Colon (tissue), 2 donors: ENCODE data around the gene MPV17.
"Not testable (repeated sequence)": the region's sequence is repeated elsewhere in the genome, so short reads cannot be mapped to it uniquely, and the experiment has no call there.

Experiments used
- FAIRE-seq: peaks from 2 replicates; lab custom pipeline; 2012; peaks lifted over from hg19 to GRCh38; lab: Jason Lieb, UNC
- donor health status: control.
- donor health status: control.

MPV17 gene

GRCh38 chr2:27322766-27323595 is at the start of gene MPV17:
Gene MPV17, minus strand, starts transcription at chr2:27323097. Its CDS starts 580 bp downstream, at chr2:27322517.
- no peak for FAIRE-seq

- no peak for FAIRE-seq
Measured at GRCh38 chr2:27370816-27371620, 48.1 kb upstream of the MPV17 start.

- peak; percentile 33 for FAIRE-seq
Measured at GRCh38 chr2:27370026-27370815, 47.3 kb upstream of the MPV17 start, which contains the start of the genes EIF2B4 and SNX17. Gene EIF2B4, minus strand, starts transcription at chr2:27370338. Its CDS starts 24 bp downstream, at chr2:27370314. Gene SNX17, plus strand, starts transcription at chr2:27370616. Its CDS starts 128 bp downstream, at chr2:27370744.

- FAIRE-seq: no peak
Measured at GRCh38 chr2:27369471-27370025, 46.7 kb upstream of the MPV17 start.

- no peak for FAIRE-seq
Measured at GRCh38 chr2:27363933-27364332, 41.0 kb upstream of the MPV17 start.

GRCh38 chr2:27362678-27363420 is 40.0 kb upstream of the MPV17 start:
- no peak for FAIRE-seq

GRCh38 chr2:27356382-27357181 is 33.7 kb upstream of the MPV17 start, which contains the start of gene GTF3C2:
Gene GTF3C2, minus strand, starts transcription at chr2:27356764. Its CDS starts 13,210 bp downstream, at chr2:27343554.
- no peak for FAIRE-seq

- no peak for FAIRE-seq
Measured at GRCh38 chr2:27356056-27356381, 33.1 kb upstream of the MPV17 start.

- no peak for FAIRE-seq
Measured at GRCh38 chr2:27354597-27354927, 31.7 kb upstream of the MPV17 start.

- FAIRE-seq: no peak
Measured at GRCh38 chr2:27353762-27354596, 31.1 kb upstream of the MPV17 start.

- FAIRE-seq: not testable (repeated sequence)
Measured at GRCh38 chr2:27353386-27353761, 30.5 kb upstream of the MPV17 start.

- no peak for FAIRE-seq
Measured at GRCh38 chr2:27351802-27352598, 29.1 kb upstream of the MPV17 start.

- FAIRE-seq: no peak
Measured at GRCh38 chr2:27350106-27350693, 27.3 kb upstream of the MPV17 start.

GRCh38 chr2:27347641-27348040 is 24.7 kb upstream of the MPV17 start:
- FAIRE-seq: no peak

GRCh38 chr2:27336173-27336572 is 13.3 kb upstream of the MPV17 start:
- FAIRE-seq: no peak

- FAIRE-seq: no peak
Measured at GRCh38 chr2:27335311-27335710, 12.4 kb upstream of the MPV17 start.

GRCh38 chr2:27324720-27325119 is 1.8 kb upstream of the MPV17 start:
- no peak for FAIRE-seq

GRCh38 chr2:27323596-27324285 is 844 bp upstream of the MPV17 start:
- no peak for FAIRE-seq
